ENCODE data around the gene KIF21A.

The KIF21A gene

DNA sequence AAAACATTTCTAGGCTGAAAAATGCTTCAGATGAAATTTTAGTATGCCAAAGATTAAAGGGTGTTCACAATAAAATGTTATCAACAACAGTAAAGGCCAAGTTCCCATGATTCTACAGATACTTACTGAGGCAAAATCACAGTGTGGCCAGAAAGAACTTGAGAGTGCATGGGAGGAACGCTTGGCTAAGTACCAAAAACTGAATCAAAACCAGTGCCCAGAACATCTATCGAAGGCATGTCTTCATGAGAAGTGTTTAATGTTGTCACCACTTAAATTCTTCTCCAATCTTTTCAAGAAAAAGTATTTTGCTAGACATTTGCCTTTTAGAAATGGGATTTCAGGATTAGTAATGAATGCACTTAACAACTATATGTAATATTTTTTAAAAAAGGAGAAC is 41.5 kb downstream of the KIF21A start:
- no peak overlapping the region for H3K27ac ChIP-seq
- TF ChIP-seq, protein P1, sequence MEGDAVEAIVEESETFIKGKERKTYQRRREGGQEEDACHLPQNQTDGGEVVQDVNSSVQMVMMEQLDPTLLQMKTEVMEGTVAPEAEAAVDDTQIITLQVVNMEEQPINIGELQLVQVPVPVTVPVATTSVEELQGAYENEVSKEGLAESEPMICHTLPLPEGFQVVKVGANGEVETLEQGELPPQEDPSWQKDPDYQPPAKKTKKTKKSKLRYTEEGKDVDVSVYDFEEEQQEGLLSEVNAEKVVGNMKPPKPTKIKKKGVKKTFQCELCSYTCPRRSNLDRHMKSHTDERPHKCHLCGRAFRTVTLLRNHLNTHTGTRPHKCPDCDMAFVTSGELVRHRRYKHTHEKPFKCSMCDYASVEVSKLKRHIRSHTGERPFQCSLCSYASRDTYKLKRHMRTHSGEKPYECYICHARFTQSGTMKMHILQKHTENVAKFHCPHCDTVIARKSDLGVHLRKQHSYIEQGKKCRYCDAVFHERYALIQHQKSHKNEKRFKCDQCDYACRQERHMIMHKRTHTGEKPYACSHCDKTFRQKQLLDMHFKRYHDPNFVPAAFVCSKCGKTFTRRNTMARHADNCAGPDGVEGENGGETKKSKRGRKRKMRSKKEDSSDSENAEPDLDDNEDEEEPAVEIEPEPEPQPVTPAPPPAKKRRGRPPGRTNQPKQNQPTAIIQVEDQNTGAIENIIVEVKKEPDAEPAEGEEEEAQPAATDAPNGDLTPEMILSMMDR (IDR thresholded peaks at IDR 0.05), result no peak
- no peak for TF ChIP-seq ZFX (IDR thresholded peaks at IDR 0.05; ENCODE audit: borderline replicate concordance)

DNA sequence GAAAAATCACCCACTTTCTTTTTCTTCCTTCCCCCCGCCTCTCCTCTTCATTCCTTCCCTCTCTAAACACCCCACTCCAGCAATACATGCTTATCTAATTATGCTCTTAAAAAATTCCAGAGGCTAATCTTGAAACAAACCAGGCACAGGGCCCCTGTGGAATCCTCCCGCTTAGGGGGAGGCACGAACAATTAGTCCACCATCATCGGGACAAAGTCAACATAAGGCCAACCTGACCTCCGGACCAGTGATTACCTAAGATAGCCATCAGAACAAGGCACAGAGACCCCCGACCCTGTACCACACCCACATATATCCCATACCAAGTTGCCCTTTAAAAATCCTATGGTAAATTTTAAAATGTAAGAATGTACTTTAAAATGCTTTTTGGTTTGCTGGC is 47.1 kb downstream of the KIF21A start:
- TF ChIP-seq ZFX (IDR thresholded peaks at IDR 0.05; ENCODE audit: borderline replicate concordance), result no peak
- TF ChIP-seq, protein P1 (IDR thresholded peaks at IDR 0.05), result no peak
- no peak overlapping the region for H3K27ac ChIP-seq

DNA sequence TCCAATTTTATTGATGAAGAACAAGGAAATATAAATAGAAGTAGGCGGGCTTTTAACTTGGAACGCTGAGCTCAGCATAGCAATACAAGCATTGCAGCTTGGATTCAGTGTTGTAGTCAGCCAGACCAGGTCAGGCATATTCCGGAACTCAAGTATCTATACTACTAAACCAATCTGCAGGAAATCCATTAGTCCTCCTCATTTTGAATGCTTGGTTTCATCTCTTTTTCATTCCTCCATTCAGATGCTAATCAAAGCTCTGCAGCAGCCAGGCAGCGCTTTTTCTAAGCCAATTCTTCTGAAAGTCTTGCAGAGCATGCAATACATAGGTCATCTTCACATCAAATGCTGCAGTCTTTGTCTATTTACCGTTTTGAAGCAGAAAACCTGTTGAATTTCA is 49.0 kb downstream of the KIF21A start:
- no peak overlapping the region for H3K27ac ChIP-seq
- TF ChIP-seq ZFX (IDR thresholded peaks at IDR 0.05; ENCODE audit: borderline replicate concordance), result no peak
- TF ChIP-seq, protein P1 (IDR thresholded peaks at IDR 0.05), result no peak

DNA sequence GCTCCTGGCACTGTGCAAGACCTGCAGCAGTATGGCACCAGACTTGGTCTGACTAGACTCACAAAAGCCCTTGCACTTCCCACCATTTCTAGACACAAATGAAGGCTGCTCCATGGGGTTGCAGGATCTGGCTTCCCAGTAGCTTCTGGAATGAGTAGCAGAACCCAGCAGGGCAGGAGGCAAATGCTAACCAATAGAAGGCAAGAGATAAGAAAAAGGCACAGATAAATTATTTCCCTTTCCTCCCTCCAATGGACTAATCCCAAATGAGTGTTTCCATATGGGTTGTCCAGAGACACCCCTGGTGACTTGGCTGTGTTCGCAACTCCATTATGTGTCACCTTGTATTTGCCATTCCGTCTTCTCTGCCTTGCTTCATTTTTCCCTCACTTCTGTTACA is 49.7 kb downstream of the KIF21A start:
- TF ChIP-seq, protein P1 (IDR thresholded peaks at IDR 0.05), result no peak
- TF ChIP-seq ZFX (IDR thresholded peaks at IDR 0.05; ENCODE audit: borderline replicate concordance), result no peak
- no peak overlapping the region for H3K27ac ChIP-seq

DNA sequence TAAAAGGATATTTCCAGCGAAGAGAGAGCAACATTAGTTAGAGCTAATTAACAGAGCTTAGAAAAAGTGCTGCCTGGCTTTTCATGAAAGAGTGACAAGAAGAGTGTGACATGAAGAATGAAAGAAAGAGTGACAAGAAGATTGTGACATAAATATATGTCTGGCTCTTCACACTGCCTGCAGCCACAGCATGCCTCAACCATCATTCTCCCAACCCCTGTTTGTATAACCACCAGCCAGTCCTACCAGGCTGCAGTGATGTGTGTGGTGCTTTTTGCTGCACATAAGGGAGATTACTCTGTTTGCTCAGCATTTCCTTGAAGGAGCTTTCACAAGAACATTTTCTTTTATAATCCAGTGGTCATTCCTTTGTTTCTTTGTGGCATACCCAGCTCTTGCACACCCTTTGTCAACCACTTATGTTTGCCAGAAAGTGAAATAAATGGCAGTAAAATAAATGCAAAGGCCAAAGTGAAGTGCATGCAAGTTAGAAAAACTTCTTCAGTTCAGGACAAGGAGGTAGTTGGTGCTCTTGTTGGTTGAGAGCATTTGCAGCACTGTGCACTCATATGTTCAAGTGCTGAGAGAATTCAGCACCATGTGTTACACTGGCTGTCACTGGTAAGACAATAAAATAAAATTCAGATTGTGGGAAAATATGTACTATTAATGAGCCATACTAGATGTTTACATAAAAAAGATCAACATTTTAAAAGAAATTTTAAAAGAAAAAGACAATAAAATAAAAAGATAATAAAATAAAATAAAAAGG is 50.6 kb downstream of the KIF21A start:
- H3K27ac ChIP-seq, result no peak overlapping the region
- TF ChIP-seq, protein P1 (IDR thresholded peaks at IDR 0.05), result no peak
- no peak for TF ChIP-seq ZFX (IDR thresholded peaks at IDR 0.05; ENCODE audit: borderline replicate concordance)

DNA sequence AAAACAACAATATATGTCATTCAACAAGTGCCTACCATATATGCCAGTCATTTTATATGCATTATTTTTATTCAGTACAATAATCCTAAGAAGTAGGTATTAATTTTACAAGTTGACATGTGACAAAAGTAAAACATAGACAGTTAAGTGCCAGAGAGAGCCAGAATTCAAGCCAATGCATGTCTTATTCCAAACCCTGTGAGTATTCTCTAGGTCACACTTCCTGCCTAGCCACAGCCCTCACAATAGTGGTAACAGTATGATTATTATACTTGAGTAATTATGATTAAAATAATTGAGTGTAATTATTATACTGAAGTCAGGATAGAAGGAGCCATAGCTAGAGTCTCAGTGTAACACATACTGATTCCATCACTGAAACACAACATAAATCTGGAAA is 52.2 kb downstream of the KIF21A start:
- TF ChIP-seq, protein P1 (IDR thresholded peaks at IDR 0.05), result no peak
- no peak for TF ChIP-seq ZFX (IDR thresholded peaks at IDR 0.05; ENCODE audit: borderline replicate concordance)

DNA sequence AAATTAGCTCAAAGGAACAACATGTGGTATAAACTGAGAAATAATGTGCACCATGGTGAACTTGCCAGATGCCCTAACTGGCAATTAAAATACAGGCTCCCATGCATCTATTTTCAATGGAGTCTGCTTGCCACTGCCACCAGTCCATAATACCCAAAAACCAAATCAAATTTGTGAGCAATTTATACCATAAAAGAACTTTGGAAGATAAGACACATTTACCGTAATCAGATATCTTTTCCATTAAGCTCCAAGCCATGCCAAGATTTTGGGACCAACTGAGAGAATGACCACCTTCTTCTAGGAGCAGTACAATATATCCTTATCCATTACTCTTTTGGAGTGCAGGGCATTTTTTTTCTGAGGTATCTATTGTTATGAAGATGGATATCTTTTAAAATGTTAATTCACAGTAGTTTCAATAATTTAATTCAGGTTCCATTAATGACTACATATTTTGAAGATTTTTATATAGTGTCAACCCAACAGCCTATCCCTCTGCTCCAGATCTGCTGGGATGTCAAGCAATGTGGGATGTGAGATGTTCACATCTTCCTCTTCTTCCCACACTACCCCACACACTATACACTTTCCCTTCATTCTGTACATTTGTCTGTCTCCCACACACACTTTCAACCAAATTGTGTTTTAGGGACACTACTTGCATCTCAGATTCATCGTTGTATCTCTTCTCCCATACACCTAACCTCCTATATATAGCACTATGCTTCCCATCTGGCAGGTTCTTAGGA is 53.3 kb downstream of the KIF21A start:
- TF ChIP-seq, protein P1 (IDR thresholded peaks at IDR 0.05), result no peak
- no peak for TF ChIP-seq ZFX (IDR thresholded peaks at IDR 0.05; ENCODE audit: borderline replicate concordance)
- H3K27ac ChIP-seq, result no peak overlapping the region

More for the DNA sequence above, 52.2 kb downstream of the KIF21A start:
- no peak overlapping the region for H3K27ac ChIP-seq

All from 22Rv1 (cell line).